Large intestine (tissue), 1 donor: ENCODE results near the gene RAB43. TPM values are rescaled to one million over a fixed set of nuclear protein-coding genes. Genes with fewer than 3 reads are reported as not detected.

ENCODE experiments used
- polyA plus RNA-seq: library from polyadenylated mRNA; unstranded; fragments of 120-200 nt; gene quantifications from one replicate; pipeline ENCODE4 v1.2.1, GENCODE V29; 2013

The RAB43 gene
- polyA plus RNA-seq, 1 donor = 7.7 TPM

Other genes starting within 250 kb of the RAB43 start
- gene ACAD9, start 242.2 kb downstream of the RAB43 start, polyA plus RNA-seq = 33.1 TPM
- gene CFAP92, start 127.7 kb downstream of the RAB43 start, polyA plus RNA-seq = 0.78 TPM
- 4.1 TPM for gene EFCC1, start 120.5 kb downstream of the RAB43 start, polyA plus RNA-seq
- 0.18 TPM for gene GP9, start 61.0 kb downstream of the RAB43 start, polyA plus RNA-seq
- gene ISY1, start 39.3 kb upstream of the RAB43 start, polyA plus RNA-seq = 28.6 TPM
- 310 TPM for gene CNBP, start 62.1 kb upstream of the RAB43 start, polyA plus RNA-seq
- gene COPG1, start 127.8 kb upstream of the RAB43 start, polyA plus RNA-seq = 144 TPM
- 32.0 TPM for gene HMCES, start 157.1 kb upstream of the RAB43 start, polyA plus RNA-seq